IPS-18a (cell line): ENCODE measurements around the gene BORCS6.
"Not testable (repeated sequence)": the region's sequence is repeated elsewhere in the genome, so short reads cannot be mapped to it uniquely, and the experiment has no call there.

Experiments used
- H3K27ac ChIP-seq: one replicate; pipeline ENCODE4 v1.5.1; 2013; ENCODE audit warnings: low read length
- H3K27me3 ChIP-seq: one replicate; pipeline ENCODE4 v1.6.1; 2013; ENCODE audit warnings: mild to moderate bottlenecking, low read length; ENCODE audit not compliant: control insufficient read depth, insufficient read depth
- H3K36me3 ChIP-seq: one replicate; pipeline ENCODE4 v1.6.1; 2013; ENCODE audit warnings: low read depth, low read length; ENCODE audit not compliant: control insufficient read depth
- H3K4me1 ChIP-seq: one replicate; pipeline ENCODE4 v1.6.1; 2013; ENCODE audit warnings: low read depth, low read length; ENCODE audit not compliant: control insufficient read depth
- H3K4me3 ChIP-seq: one replicate; pipeline ENCODE4 v1.5.1; 2013; ENCODE audit warnings: low read length
- H3K9ac ChIP-seq: one replicate; pipeline ENCODE4 v1.6.1; 2013; ENCODE audit warnings: mild to moderate bottlenecking, low read length, moderate library complexity
- H3K9me3 ChIP-seq: one replicate; pipeline ENCODE4 v1.6.1; 2013; ENCODE audit warnings: low read depth, low read length; ENCODE audit not compliant: control insufficient read depth

BORCS6 gene

GRCh38 chr17:8223356-8224126 lies 33.6 kb upstream of the BORCS6 start:
- peaks cover 10% of the 10 kb centered on the region for H3K36me3 ChIP-seq
- peak overlapping the region; percentile 96 for H3K27ac ChIP-seq
- peaks cover 4% of the 10 kb centered on the region for H3K4me1 ChIP-seq
- H3K9ac ChIP-seq: peak overlapping the region; percentile 87
- H3K27me3 ChIP-seq: no peaks in the 10 kb centered on the region
- H3K9me3 ChIP-seq: no peaks in the 10 kb centered on the region
- H3K4me3 ChIP-seq: peak overlapping the region; percentile 93

GRCh38 chr17:8222630-8223355 lies 32.8 kb upstream of the BORCS6 start:
- peaks cover 4% of the 10 kb centered on the region for H3K4me1 ChIP-seq

GRCh38 chr17:8222380-8222629 lies 32.3 kb upstream of the BORCS6 start:
- H3K9ac ChIP-seq: peak overlapping the region; percentile 14
- H3K27ac ChIP-seq: no peak overlapping the region
- peaks cover 2% of the 10 kb centered on the region for H3K4me1 ChIP-seq
- no peaks in the 10 kb centered on the region for H3K27me3 ChIP-seq
- no peaks in the 10 kb centered on the region for H3K36me3 ChIP-seq
- H3K9me3 ChIP-seq: no peaks in the 10 kb centered on the region
- peak overlapping the region; percentile 93 for H3K4me3 ChIP-seq

More at GRCh38 chr17:8222630-8223355, 32.8 kb upstream of the BORCS6 start:
- Histone ChIP-seq H3K36me3 (peaks cover 2% of the 10 kb centered on the region), H3K4me3 (peak overlapping the region; percentile 93), H3K9ac (peak overlapping the region; percentile 87), H3K9me3 (no peaks in the 10 kb centered on the region), H3K27ac (peak overlapping the region; percentile 96), H3K27me3 (no peaks in the 10 kb centered on the region)

DNA sequence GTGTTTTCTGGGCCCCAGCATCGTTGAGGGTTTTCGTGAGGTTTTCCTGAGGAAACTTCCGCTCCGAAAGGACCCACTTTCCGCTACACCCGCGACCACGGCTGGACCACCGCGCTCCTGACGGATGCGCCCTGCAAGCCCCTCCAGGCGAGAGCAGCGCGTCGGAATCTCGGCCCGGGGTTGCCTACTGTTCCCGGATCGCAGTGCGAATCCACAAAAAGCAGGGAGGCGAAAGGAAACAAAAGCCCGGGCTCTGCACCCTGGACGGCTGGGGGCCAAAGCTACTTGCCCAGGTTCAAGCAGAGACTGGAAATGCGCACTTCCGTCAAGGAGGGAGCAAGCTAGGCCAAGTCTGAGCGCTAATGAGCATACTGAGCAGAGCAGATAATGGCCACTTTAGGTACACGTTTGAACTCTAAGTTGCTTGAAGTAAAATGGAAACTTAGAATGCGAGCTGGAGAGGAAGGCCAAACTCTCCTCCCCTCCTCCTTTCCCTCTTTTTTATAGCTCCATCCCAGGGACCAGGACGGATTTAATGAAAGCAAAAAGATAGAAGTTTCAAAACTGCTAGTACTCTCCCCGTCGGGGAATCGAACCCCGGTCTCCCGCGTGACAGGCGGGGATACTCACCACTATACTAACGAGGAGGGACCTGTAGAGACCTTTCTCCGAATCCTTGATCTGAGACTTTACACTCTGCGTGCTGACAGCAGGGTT lies 31.8 kb upstream of the BORCS6 start:
- H3K4me3 ChIP-seq: peak overlapping the region; percentile 93
- H3K9ac ChIP-seq: peak overlapping the region; percentile 93
- H3K4me1 ChIP-seq: no peaks in the 10 kb centered on the region
- no peaks in the 10 kb centered on the region for H3K9me3 ChIP-seq
- H3K27ac ChIP-seq: peak overlapping the region; percentile 72
- H3K36me3 ChIP-seq: no peaks in the 10 kb centered on the region
- no peaks in the 10 kb centered on the region for H3K27me3 ChIP-seq

GRCh38 chr17:8220783-8221662 lies 31.0 kb upstream of the BORCS6 start:
- no peaks in the 10 kb centered on the region for H3K4me1 ChIP-seq
- H3K27me3 ChIP-seq: no peaks in the 10 kb centered on the region
- H3K9ac ChIP-seq: peak overlapping the region; percentile 93
- no peaks in the 10 kb centered on the region for H3K9me3 ChIP-seq
- peak overlapping the region; percentile 94 for H3K27ac ChIP-seq
- H3K4me3 ChIP-seq: peak overlapping the region; percentile 93
- no peaks in the 10 kb centered on the region for H3K36me3 ChIP-seq

- H3K9ac ChIP-seq, H3K4me3 ChIP-seq, H3K36me3 ChIP-seq, H3K9me3 ChIP-seq, H3K27ac ChIP-seq, H3K4me1 ChIP-seq, H3K27me3 ChIP-seq: not testable (repeated sequence)
Measured at GRCh38 chr17:8214000-8214399, 24.0 kb upstream of the BORCS6 start.

DNA sequence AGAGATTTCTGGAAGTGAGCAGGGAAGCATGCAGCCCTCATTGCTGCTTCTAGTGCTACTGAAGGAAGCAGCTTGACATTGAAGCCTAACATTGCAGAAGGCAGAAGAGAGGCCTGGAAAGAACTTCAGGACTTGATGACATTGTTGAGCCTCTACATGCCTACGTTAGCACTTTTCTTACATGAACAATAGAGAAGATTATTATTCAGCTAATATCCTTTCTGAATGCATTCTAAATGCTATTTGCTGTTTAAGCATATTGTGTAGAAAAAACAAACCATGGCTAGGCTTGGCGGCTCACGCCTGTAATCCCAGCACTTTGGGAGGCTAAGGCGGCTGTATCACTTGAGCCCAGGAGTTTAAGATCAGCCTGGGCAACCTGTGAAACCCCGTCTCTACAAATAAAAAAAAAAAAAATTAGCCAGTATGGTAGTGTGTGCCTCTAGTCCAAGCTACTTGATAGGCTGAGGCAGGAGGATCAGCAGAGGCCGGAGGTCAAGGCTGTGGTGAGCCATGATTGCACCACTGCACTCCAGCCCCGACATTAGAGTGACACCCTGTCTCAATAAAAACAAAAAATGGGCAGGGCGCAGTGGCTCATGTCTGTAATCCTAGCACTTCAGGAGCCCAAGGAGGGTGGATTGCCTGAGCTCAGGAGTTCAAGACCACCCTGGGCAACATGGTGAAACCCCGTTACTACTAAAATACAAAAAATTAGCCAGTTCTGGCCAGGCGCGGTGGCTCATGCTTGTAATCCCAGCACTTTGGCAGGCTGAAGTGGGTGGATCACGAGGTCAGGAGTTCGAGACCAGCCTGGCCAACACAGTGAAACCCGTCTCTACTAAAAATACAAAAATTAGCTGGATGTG lies 22.6 kb upstream of the BORCS6 start:
- H3K27me3 ChIP-seq: no peaks in the 10 kb centered on the region
- no peak overlapping the region for H3K9ac ChIP-seq
- no peaks in the 10 kb centered on the region for H3K9me3 ChIP-seq
- H3K4me3 ChIP-seq: no peak overlapping the region
- H3K27ac ChIP-seq: no peak overlapping the region
- peaks cover 3% of the 10 kb centered on the region for H3K4me1 ChIP-seq
- peaks cover 3% of the 10 kb centered on the region for H3K36me3 ChIP-seq

DNA sequence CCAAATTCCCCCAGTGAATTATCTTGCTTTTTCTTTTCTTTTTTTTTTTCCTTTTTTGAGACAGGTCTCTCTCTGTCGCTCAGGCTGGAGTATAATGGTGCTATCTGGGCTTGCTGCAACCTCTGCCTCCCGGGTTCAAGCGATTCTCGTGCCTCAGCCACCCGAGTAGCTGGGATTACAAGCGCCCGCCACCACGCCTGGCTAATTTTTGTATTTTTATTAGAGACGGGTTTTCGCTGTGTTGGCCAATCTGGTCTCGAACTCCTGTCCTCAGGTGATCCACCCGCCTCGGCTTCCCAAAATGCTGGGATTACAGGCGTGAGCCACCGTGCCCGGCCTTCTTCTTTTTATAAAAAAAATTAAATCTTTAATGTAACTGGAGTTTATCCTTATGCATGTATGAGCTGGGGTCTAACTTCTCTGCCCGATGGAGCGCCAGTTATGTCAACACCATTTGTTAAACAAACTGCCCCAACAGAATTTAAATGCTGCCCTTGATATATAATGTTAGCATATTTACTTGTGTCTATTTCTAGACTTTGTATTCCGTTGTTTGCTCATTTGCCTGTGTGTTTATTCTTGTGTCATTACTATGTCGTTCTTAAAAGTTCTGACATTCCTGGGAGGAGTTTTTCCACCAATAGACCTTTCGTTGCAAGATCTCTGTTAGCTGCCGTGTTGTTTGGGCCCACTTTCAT lies 20.9 kb upstream of the BORCS6 start:
- peak overlapping the region; percentile 84 for H3K4me3 ChIP-seq
- H3K9ac ChIP-seq: peak overlapping the region; percentile 91
- H3K36me3 ChIP-seq: peaks cover 19% of the 10 kb centered on the region
- H3K9me3 ChIP-seq: no peaks in the 10 kb centered on the region
- peaks cover 3% of the 10 kb centered on the region for H3K4me1 ChIP-seq
- peak overlapping the region; percentile 49 for H3K27ac ChIP-seq
- H3K27me3 ChIP-seq: no peaks in the 10 kb centered on the region

DNA sequence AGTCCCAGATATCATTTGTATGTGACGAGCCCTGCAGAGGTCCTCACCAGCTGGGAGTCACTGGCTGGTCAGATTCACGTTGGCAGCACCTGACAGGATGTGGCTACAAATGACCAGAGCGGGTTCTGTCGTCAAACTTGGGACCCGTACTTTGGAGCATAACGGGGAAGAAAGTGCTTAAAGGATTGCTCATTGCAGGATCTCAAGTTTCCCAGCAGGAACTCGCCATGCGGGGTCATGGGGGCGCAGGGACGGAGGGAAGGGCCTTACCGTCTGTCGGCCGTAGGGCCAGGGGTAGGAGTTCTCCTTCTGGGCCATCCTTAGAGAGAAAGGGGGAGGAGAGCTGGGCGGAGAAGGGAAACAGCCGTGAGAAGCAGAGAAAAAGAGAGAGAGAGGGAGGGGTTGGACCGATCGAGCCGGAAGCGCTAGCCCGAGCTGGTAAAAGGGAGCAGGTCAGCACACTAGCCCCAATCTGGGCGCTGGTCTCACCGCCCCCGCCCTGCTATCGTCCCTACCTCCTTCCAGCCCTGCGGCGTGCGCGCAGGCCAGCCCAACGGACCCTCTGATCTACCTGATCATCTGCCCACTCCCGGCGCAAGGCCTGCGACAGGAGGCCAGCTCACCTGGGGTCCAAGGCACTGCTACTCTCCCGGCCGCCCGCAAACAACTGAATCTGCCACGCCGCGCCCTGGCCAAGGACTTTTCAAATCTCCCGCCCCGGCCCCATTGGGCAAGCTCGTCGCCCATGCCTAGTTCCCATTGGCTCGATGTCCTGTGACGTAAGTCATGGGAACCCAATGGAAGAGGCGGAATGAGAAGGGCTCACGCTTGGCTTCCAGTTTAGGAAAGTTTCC lies 20.2 kb upstream of the BORCS6 start, which contains the start of gene AURKB:
AURKB (minus strand) TSS at position 669 of the 854 bp plus-strand sequence; CDS start at position 318, 351 bp downstream.
- peak within 1 kb of the TSS; percentile 78 for H3K27ac ChIP-seq
- H3K36me3 ChIP-seq: peaks cover 27% of the 10 kb centered on the region
- H3K4me1 ChIP-seq: peaks cover 3% of the 10 kb centered on the region
- H3K9me3 ChIP-seq: no peaks in the 10 kb centered on the region
- peak within 1 kb of the TSS; percentile 84 for H3K4me3 ChIP-seq
- no peaks in the 10 kb centered on the region for H3K27me3 ChIP-seq
- H3K9ac ChIP-seq: peak within 1 kb of the TSS; percentile 91
